Measurements from ENCODE around the gene BCO2.
"Not testable (repeated sequence)": the region's sequence is repeated elsewhere in the genome, so short reads cannot be mapped to it uniquely, and the experiment has no call there.

BCO2 gene, protein sequence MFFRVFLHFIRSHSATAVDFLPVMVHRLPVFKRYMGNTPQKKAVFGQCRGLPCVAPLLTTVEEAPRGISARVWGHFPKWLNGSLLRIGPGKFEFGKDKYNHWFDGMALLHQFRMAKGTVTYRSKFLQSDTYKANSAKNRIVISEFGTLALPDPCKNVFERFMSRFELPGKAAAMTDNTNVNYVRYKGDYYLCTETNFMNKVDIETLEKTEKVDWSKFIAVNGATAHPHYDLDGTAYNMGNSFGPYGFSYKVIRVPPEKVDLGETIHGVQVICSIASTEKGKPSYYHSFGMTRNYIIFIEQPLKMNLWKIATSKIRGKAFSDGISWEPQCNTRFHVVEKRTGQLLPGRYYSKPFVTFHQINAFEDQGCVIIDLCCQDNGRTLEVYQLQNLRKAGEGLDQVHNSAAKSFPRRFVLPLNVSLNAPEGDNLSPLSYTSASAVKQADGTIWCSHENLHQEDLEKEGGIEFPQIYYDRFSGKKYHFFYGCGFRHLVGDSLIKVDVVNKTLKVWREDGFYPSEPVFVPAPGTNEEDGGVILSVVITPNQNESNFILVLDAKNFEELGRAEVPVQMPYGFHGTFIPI

DNA sequence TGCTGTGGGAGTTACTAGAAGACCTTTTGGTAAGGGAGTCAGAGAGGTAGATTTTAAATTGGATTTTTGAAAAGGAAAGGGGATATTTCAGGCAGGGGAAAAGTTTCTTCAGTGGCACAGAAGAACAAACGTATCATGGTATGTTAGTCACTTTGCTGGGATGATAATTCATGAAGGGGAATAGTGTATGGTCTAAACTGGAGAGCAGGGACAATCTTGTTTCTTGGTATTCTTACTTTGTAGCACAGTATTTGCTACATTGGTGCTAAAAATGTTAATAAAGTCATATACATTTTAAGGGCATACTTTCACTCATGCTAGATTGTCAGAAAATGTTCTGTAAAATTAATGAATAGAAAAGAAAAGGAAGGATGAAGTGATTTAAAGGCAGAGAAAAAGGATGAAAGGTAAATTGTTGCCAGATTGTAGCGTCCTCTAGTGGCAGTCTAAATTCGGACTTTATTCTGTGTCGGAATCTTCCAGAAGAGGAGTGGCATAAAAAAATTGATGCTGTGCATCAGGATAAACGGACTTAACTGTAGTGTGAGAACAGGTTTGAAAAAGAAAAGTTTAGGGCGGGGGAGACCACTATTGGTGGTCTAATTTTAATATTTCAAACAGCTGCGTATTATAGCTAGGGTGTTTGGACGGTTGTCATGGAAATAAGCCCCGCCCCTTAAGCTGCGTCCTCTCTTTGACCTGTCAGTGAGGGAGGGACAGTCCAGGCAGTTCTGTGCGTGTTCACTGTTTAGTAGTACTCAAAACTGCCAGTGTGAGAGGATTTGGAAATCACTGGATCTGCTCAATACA, at the start of gene BCO2:
Gene BCO2 (plus strand): TSS at position 724 of the 810 bp plus-strand sequence. CDS start 90 bp downstream, outside the sequence.
- DNase-seq (ENCODE audit: low spot score), result peak; percentile 49

GRCh38 chr11:112127056-112127455, 48.3 kb upstream of the BCO2 start:
- DNase-seq (ENCODE audit: low spot score), result no peak

DNA sequence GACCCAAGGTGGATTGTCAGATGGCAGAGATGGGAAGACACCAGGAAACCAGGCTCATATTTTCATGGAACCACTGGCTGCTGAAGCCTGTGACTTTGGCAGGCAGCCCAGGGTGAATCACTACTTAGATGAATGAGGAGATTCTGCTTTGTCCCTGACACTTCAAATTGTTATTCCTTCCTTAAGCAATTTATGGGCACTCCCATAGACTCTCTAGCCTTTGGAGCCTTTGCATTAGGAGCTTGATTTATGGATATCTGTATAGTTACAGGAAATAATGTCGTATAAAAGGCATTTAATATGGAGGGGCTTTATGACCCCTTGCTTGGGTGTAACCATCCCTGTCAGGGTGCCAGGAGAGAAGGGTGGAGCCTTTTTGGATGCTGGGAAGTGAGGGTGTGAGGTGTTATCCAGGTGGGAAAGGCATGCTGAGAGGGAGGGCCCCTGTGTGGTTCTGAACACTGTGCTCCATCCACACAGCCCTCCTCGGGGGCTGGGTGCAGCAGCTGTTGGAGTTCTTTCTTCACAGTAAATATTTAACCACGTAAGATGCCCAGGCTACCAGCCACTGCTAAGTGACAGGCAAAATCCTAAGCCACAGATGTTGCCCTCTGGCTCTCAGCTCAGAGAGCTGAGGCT, 46.7 kb upstream of the BCO2 start:
- peak; percentile 50 for DNase-seq (ENCODE audit: low spot score)

DNA sequence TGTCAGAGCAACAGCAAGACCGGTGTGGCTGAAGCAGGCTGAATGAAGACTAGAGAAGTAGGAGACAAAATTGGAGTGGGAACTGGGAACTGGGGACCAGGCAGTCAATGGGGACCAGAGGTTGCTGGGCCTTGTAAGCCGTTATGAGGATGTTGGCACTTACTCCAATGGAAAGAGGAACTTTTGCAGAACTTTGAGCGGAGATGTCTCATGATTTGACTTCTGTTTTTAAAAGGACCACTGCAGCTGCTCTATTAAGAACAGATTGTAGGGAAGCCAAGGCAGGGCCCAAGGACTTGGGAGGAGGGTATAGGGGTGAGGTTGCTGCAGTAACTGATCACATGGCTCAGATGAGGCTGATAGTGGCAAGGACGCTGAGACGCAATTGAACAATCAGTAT, 45.7 kb upstream of the BCO2 start:
- DNase-seq (ENCODE audit: low spot score), result no peak

GRCh38 chr11:112132737-112133136, 42.6 kb upstream of the BCO2 start:
- DNase-seq (ENCODE audit: low spot score), result no peak

- no peak for DNase-seq (ENCODE audit: low spot score)
Measured at GRCh38 chr11:112134473-112134872, 40.8 kb upstream of the BCO2 start.

- no peak for DNase-seq (ENCODE audit: low spot score)
Measured at GRCh38 chr11:112143597-112143996, 31.7 kb upstream of the BCO2 start.

GRCh38 chr11:112150517-112150916, 24.8 kb upstream of the BCO2 start:
- no peak for DNase-seq (ENCODE audit: low spot score)

- DNase-seq (ENCODE audit: low spot score), result no peak
Measured at GRCh38 chr11:112156153-112156955, 19.0 kb upstream of the BCO2 start.

GRCh38 chr11:112156956-112157766, 18.2 kb upstream of the BCO2 start:
- peak; percentile 99 for DNase-seq (ENCODE audit: low spot score)

DNA sequence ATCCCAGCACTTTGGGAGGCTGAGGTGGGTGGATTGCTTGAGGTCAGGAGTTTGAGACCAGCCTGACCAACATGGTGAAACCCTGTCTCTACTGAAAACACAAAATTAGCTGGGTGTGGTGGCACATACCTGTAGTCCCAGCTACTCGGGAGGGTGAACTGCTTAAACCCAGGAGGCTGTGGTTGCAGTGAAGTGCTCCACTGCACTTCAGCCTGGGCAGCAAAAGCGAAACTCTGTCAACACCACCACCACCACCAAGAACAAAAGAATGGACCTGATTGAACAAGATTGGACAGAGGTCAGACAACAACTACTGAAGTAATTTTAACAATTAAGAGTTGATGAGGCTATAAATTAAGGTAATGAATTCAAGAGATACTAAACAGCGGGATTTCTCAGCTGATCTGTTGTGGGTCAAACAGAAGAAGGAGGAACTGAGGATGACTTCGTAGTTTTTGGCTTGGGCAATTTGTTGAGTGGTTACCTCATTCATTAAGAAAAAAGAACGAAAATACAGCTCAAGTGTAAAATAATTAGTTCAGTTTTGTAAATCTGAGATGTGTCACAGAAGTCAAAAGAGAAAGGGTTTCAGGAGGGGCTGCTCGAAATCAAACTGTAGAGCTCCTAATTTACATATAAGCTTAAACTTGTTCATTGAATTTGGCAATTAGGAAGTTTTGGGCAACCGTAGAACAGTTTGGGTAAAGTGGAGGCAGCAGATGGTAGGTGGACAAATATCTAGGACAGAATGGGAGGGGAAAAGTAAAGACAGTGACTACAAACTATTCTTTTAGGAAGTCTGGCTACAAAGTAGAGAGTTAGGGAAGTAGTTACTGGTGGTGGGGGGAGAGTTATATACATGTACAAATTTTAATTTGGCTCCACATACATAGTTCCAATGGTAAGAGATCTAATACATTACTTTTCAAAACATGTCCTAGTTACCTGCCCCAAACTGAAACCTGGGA, 15.9 kb upstream of the BCO2 start:
- no peak for DNase-seq (ENCODE audit: low spot score)

GRCh38 chr11:112160091-112160848, 15.0 kb upstream of the BCO2 start:
- DNase-seq (ENCODE audit: low spot score), result no peak

DNA sequence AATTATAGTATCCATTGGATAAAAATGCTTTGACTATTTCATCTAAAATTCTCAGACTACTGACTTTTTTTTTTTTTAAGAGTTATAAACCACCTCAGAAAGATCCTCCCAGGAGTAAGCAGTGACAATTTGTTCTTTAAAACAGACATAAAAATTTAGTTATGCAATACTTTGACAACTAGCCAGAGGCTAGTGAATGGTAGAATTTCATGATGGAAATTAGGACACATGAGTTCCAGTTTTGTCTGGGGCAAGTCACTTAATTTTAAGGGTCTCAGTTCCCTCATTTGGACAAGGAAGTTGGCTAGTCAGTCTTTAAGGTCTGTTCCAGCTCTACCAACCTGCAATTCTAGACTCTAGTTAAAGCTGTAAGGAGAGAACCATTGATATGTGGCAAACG, 14.3 kb upstream of the BCO2 start:
- no peak for DNase-seq (ENCODE audit: low spot score)

GRCh38 chr11:112162200-112162599, 13.1 kb upstream of the BCO2 start:
- DNase-seq (ENCODE audit: low spot score), result not testable (repeated sequence)

GRCh38 chr11:112162761-112163546, 12.4 kb upstream of the BCO2 start:
- DNase-seq (ENCODE audit: low spot score), result no peak

- no peak for DNase-seq (ENCODE audit: low spot score)
Measured at GRCh38 chr11:112163875-112164685, 11.2 kb upstream of the BCO2 start, which contains the start of gene IL18. Gene IL18 (minus strand): TSS chr11:112164094. CDS start chr11:112155053, 9,041 bp downstream.

DNA sequence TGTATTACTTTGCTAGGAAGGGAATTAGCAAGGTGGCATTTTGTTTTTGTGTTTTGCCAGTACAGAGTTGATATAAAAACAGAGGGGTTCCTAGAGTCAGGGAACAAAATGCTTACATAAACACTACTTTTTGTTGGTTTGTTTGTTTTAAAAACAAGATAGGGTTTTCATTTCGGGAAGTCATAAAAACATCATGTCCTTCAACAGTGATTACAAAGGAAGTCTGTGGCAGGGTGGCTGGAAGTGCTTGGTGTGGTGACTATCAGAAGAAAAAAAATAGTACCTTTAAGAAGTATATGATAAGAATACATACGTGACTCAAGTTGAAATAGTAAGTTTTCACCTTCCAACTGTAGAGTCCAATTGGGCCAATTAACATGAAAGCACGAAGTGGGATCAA, 10.3 kb upstream of the BCO2 start:
- no peak for DNase-seq (ENCODE audit: low spot score)
